PFSK-1 (cell line): ENCODE data around the gene MTFR2.

Experiments
- FOXP2 ChIP-seq: optimal IDR thresholded peaks from 2 replicates; pipeline ENCODE3; 2011; ENCODE audit warnings: borderline replicate concordance, control low read depth, inconsistent platforms; ENCODE audit not compliant: insufficient read depth; ENCODE audit errors: extremely low read length, extremely low read depth
- POLR2AphosphoS5 ChIP-seq: IDR thresholded peaks from 2 replicates; pipeline ENCODE4 v1.6.1; 2012; ENCODE audit warnings: low read depth, mild to moderate bottlenecking, control low read depth, low read length, moderate library complexity
- REST ChIP-seq, 2 experiments: IDR thresholded peaks; 2 replicates each; pipeline versions ENCODE4 v1.6.1 to v1.8.0; 2011 to 2012; ENCODE audit warnings: low read depth in 2 of 2, low read length in 2 of 2, control low read depth in 1 of 2, inconsistent platforms in 1 of 2, mild to moderate bottlenecking in 1 of 2, moderate library complexity in 1 of 2; ENCODE audit not compliant: insufficient read depth in 1 of 2
- SIN3A ChIP-seq: IDR thresholded peaks from 2 replicates; pipeline ENCODE4 v1.6.1; 2012; ENCODE audit warnings: mild to moderate bottlenecking, low read length, moderate library complexity, borderline replicate concordance; ENCODE audit not compliant: insufficient read depth
- TAF1 ChIP-seq: IDR thresholded peaks from 2 replicates; pipeline ENCODE4 v1.6.1; 2012; ENCODE audit warnings: low read length, control low read depth, borderline replicate concordance; ENCODE audit not compliant: insufficient read depth

- TF ChIP-seq POLR2AphosphoS5 (no peak), TAF1 (no peak), FOXP2 (no peak), REST (IDR thresholded peaks at IDR 0.05; ENCODE audit: insufficient read depth in 1 of 2, low read depth in 2 of 2, low read length in 2 of 2) (no peak), SIN3A (no peak)
Measured at GRCh38 chr6:136191606-136192312, 58.4 kb downstream of the MTFR2 start.
